Stimulated activated CD4-positive, alpha-beta T cell treated with anti-CD3 and anti-CD28 coated beads, Interleukin-15, amount 100 ng/mL, for 24 hours (primary cell): ENCODE results near the gene PPFIA1.
A peak's percentile ranks its signal among the peaks of the same experiment; 100 is the strongest.
"Not testable (repeated sequence)": the region's sequence is repeated elsewhere in the genome, so short reads cannot be mapped to it uniquely, and the experiment has no call there.

Experiments used
- DNase-seq: peaks from one replicate; pipeline ENCODE4 v3.0.0-alpha.2; 2020

PPFIA1 gene

GRCh38 chr11:70364178-70364577 lies 93.7 kb downstream of the PPFIA1 start:
- no peak for DNase-seq

- peak; percentile 88 for DNase-seq
These were observed 94.5 kb downstream of the PPFIA1 start for GRCh38 chr11:70364745-70365543.

GRCh38 chr11:70365544-70365927 lies 95.0 kb downstream of the PPFIA1 start:
- DNase-seq: no peak

- DNase-seq: no peak
These were observed 96.6 kb downstream of the PPFIA1 start for GRCh38 chr11:70367071-70367470.

- no peak for DNase-seq
These were observed 98.5 kb downstream of the PPFIA1 start for GRCh38 chr11:70368961-70369360.

GRCh38 chr11:70371241-70371640 lies 100.8 kb downstream of the PPFIA1 start:
- no peak for DNase-seq

GRCh38 chr11:70372076-70372475 lies 101.6 kb downstream of the PPFIA1 start:
- DNase-seq: no peak

GRCh38 chr11:70376621-70377020 lies 106.1 kb downstream of the PPFIA1 start:
- DNase-seq: no peak

GRCh38 chr11:70377645-70378044 lies 107.2 kb downstream of the PPFIA1 start:
- no peak for DNase-seq

- DNase-seq: no peak
These were observed 108.1 kb downstream of the PPFIA1 start for GRCh38 chr11:70378506-70379134.

- DNase-seq: no peak
These were observed 110.9 kb downstream of the PPFIA1 start for GRCh38 chr11:70381350-70381749.

- DNase-seq: no peak
These were observed 111.7 kb downstream of the PPFIA1 start for GRCh38 chr11:70381872-70382861.

GRCh38 chr11:70383664-70384565 lies 113.4 kb downstream of the PPFIA1 start:
- DNase-seq: no peak

- DNase-seq: no peak
These were observed 114.2 kb downstream of the PPFIA1 start for GRCh38 chr11:70384566-70385152.

- DNase-seq: no peak
These were observed 117.1 kb downstream of the PPFIA1 start for GRCh38 chr11:70387564-70387963.

- DNase-seq: no peak
These were observed 118.7 kb downstream of the PPFIA1 start for GRCh38 chr11:70389201-70389600.

- not testable (repeated sequence) for DNase-seq
These were observed 120.4 kb downstream of the PPFIA1 start for GRCh38 chr11:70390882-70391281.

- no peak for DNase-seq
These were observed 123.9 kb downstream of the PPFIA1 start for GRCh38 chr11:70394211-70394950.

GRCh38 chr11:70397336-70397982 lies 127.0 kb downstream of the PPFIA1 start:
- peak; percentile 27 for DNase-seq
